ENCODE measurements around the gene PDE8B.

DNA sequence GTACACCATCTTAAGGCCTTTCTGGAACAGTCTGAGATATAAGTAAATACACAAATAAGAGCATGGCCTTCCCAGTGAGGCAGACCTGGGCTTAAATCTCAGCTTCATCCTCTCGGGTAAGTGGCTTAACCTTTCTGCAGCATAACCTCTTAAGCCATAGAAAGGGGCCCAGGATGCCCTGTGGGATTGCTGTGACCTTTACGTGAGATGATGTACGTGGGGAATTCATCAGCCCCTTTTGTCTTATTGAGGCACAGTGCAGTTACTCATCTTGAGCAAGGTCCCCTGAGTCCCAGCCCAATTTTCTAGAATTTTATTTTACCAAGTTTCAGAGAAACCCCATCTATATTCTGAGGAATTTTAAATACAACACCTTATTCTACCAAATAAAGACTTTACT lies 92.2 kb downstream of the PDE8B start:
- TF ChIP-seq EZH2 (IDR thresholded peaks at IDR 0.05; ENCODE audit: low read length), result no peak
- TF ChIP-seq, protein P1, sequence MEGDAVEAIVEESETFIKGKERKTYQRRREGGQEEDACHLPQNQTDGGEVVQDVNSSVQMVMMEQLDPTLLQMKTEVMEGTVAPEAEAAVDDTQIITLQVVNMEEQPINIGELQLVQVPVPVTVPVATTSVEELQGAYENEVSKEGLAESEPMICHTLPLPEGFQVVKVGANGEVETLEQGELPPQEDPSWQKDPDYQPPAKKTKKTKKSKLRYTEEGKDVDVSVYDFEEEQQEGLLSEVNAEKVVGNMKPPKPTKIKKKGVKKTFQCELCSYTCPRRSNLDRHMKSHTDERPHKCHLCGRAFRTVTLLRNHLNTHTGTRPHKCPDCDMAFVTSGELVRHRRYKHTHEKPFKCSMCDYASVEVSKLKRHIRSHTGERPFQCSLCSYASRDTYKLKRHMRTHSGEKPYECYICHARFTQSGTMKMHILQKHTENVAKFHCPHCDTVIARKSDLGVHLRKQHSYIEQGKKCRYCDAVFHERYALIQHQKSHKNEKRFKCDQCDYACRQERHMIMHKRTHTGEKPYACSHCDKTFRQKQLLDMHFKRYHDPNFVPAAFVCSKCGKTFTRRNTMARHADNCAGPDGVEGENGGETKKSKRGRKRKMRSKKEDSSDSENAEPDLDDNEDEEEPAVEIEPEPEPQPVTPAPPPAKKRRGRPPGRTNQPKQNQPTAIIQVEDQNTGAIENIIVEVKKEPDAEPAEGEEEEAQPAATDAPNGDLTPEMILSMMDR (optimal IDR thresholded peaks at IDR 0.05 in 1 of 3, IDR thresholded peaks at IDR 0.05 in 1 of 3, conservative IDR thresholded peaks at IDR 0.05 in 1 of 3; ENCODE audit: extremely low read depth in 1 of 3, insufficient read depth in 2 of 3, low read length in 3 of 3), result no peak

All from keratinocyte (primary cell).